LHCN-M2 (cell line): ENCODE data around the gene KAT5. TPM values are rescaled to one million over a fixed set of nuclear protein-coding genes. Genes with fewer than 3 reads are reported as not detected.
"Not testable (repeated sequence)": the region's sequence is repeated elsewhere in the genome, so short reads cannot be mapped to it uniquely, and the experiment has no call there.

Experiments
- DNase-seq: peaks from one replicate; pipeline ENCODE4 v3.0.0-alpha.2; 2012; ENCODE audit warnings: low read depth
- polyA plus RNA-seq: library from polyadenylated mRNA; unstranded; fragments of >200 nt; gene quantifications from one replicate; pipeline ENCODE4 v1.2.1, GENCODE V29; 2012; ENCODE audit warnings: missing spikeins
- total RNA-seq: library from RNA; depleted of rRNA; stranded (reverse); fragments of >200 nt; gene quantifications from 2 replicates; pipeline ENCODE4 v1.2.3, GENCODE V29; 2014; rRNA removed

The KAT5 gene
- 43.1 and 47.6 TPM in 2 replicates for total RNA-seq
- polyA plus RNA-seq, result 40.2 TPM

DNA sequence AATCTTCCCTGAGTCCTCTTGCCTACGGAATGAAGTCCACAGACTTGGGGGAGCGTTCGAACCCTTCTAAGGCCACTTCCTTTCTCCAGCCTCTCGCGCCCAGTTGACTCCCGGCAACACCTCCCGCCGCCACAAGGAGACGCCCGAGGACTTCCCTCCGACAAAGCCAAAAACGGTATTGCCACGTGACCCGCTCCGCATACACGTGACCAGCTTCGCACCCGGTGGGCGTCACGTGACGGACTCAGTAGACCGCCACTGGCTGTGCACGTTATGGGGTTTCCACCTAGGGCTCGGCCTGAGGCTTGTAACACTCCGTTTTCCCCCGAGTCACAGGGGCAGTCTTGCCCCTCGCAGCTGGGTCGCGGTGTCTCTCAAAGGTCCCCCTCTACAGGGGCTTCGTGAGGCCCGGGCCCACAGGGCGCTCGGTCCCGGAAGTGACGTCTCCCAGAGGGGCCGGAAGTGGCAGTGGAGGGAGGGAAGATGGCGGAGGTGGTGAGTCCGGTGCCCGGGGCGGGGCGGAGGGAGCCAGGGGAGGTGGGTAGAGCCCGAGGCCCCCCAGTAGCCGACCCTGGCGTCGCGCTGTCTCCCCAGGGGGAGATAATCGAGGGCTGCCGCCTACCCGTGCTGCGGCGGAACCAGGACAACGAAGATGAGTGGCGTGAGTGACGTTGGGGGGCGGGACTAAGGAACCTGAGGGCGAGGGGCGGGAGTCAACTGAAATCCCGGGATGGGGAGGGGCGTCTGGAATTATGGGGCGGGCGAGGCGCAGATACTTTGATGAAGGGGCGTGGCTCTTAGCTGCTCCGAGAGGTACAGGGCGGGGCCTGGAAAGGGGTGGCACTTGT, at the start of gene KAT5:
KAT5 (plus strand) TSS at position 468 of the 848 bp plus-strand sequence; CDS start at position 484, 16 bp downstream.
- peak; percentile 98 for DNase-seq

DNA sequence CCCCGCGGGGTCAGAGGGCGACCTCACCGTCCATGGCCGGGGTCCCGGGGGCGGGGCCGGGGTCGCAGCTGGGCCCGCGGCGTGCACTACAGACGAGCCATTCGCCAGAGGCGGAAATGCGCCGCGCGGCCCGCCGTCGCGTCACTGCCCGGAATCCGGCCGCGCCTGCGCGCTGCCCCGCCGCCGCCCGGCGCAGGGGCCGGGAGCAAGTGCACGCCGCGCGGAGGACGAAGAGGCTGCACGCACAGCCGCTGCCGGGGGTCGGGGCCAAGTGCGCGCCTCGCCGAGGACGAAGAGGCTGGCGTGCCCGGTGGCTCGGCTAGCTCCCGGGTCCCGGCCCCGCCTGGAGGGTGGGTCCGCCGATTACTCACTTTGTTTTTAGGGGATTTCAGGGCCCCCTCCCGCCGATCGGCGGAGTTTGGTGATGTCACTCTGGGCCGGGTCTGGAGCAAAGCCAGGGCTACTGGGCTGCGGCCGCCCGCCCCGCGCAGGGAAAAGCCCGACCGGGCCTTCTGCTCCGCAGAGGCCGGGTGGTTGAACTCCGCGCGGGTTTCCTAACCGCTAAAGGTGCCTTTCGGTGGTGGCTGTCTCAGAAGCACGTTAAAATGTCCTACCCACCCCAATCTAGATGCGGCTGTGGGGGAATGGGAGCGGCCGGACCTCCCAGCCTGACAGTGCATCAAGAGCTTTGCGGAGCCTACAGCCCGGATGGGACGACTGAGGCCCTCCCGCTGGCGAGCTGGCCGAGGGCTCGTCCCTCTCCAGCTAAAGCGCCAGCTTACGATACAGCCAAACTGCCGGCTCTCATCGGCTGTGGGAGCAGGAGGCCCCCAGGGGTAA, 49.0 kb upstream of the KAT5 start, which contains the start of gene RELA:
RELA (minus strand) TSS at position 118 of the 840 bp plus-strand sequence; CDS start at position 34, 84 bp downstream.
- DNase-seq, result peak; percentile 86

DNA sequence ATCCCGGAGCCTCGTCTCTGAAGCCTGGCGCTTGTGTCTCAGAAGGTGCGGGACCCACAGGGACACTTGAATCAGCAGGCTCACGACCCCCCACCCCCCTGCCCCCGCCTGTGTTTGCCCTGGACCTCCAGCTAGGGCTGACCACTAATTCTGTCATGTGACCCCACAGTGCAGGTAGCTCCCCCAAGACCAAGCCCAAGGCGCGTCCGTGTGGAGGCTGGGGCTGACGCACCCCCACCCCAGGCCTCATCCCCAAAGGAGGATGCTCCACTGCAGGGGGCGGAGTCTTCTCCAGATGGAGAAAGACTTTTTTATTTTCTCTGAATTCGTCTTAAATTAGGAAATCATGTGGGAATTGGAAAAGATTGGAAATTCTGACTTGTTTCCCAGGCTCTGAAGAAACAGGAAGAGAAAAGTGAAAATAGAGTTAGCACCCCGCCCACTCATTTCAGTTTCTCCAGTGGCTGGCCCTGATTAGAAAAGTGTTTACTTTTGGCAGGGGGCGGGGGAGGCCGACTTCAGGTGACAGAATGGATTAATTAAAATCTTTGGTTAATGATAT, 48.3 kb upstream of the KAT5 start:
- DNase-seq, result peak; percentile 44

DNA sequence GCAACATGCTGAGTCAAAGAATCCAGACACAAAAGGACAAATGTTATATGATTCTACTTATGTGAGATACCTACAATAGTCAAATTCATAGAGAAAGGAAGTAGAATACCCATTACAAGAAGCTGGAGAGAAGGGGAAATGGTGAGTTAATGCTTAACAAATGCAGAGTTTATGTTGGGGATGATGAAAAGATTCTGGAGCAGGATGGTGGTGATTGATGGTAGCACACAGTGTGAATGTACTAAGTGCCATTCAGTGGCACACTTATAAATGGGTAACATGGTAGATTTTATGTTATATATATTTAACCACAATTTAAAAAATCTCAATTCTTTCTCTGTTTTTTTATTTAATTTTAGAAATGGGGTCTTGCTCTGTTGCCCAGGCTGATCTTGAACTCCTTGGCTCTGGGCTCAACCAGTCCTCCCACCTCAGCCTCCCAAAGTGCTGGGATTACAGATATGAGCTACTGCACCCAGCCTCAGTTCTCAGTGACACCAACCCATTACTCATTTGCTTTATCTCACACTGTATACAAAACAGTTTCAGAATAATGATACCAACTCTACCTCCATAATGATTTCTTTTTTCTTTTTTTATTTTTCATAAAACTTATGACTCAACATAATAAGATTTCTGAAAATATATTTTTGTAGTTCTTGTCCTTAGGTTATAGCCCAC, 39.7 kb upstream of the KAT5 start:
- no peak for DNase-seq

DNA sequence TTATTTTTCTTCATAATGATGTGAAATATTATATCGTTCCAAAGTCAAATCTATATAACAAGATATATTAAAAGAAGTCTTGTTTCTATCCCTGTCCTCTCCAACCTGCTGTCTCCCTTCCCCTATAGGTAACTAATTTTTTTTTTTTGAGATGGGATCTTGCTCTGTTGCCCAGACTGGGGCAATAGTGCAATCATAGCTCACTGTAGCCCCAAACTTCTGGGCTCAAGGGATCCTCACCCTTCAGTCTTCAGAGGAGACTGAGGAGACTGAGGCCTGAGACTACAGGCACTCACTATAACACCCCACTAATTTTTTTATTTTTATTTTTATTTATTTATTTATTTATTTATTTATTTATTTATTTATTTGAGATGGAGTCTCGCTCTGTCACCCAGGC, 39.1 kb upstream of the KAT5 start:
- no peak for DNase-seq

DNA sequence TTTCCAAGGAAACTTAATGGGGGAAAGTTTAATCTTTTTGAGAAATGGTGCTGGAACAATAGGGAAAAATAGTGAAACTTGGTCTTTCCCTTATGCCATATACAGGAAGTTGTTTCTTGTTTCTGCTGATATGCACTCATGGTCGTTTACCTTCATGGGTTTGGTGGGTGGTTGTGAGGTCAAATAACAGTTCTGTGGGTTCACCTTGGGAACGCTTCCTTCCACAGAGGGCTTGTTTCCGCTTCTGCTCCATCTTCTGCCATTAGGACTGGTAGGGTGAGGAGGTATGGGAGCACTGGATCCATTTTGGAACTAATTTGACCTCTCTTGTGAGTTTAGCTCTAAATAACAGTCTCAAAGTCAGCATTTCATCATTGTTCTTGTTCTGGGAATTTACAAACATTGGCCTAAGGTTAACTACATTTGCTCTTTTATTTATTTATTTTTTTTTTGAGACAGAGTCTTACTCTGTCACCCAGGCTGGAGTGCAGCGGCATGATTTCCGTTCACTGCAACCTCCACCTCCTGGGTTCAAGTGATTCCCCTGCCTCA, 31.8 kb upstream of the KAT5 start:
- DNase-seq, result no peak

DNA sequence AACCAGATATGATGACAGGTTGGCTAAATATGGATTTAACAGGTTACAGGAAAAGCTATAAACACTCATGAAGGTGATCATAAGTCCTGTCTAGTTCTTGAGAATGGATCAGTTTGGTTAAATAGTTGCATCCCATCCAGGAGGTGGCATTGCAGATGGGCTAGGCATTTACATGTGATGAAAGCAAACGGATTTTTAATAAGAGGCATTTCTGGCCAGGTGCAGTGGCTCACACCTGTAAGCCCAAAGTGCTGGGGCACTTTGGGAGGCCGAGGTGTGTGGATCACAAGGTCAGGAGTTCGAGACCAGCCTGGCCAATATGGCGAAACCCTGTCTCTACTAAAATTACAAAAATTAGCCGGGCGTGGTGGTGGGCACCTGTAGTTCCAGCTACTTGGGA, 28.6 kb upstream of the KAT5 start:
- DNase-seq, result not testable (repeated sequence)

DNA sequence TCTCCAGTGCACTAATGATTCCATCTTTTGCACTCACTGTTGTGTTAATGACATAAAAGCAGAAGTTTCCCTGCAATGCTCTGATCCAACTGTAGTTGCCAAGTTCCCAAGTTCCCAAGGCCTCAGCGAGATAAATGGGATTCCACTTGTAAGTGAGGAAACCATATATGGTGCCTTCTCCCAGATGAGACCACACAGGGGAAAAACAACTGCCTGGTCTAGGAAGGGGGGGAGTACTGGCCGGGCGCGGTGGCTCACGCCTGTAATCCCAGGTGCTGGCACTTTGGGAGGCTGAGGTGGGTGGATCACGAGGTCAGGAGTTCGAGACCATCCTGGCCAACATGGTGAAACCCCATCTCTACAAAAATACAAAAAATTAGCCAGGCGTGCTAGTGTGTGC, 26.1 kb upstream of the KAT5 start:
- no peak for DNase-seq

DNA sequence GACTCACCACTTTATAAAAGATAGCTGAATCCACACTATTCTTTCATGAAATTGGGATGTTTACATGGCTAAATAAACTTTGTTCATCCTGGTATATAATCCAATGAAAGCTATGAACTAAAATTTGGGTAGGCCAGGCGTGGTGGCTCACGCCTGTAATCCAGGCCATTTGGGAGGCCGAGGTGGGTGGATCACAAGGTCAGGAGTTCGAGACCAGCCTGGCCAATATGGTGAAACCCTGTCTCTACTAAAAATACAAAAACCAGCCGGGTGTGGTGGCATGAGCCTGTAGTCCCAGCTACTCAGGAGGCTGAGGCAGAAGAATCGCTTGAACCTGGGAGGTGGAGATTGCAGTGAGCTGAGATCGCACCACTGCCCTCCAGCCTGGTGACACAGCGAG, 20.2 kb upstream of the KAT5 start:
- DNase-seq, result not testable (repeated sequence)

DNA sequence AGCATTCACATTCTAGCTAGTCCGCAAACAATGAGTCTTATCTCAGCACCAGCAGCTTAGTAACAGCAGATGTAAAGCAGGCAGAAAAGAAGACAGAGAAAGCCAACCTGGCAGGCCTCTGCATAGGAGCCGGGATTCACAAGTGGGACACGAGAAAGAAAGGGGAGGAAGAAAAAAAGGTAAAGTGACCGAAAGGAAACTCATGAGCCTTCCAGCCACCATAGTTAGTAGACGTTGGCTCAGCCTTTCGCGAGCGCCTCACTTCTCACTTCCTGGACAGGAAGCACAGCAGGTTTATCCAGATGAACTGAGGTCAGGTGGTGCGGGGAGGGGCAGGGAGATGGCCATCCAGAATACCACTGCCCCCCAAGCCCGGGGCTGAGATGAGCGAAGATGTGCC, 19.7 kb upstream of the KAT5 start:
- DNase-seq, result no peak

DNA sequence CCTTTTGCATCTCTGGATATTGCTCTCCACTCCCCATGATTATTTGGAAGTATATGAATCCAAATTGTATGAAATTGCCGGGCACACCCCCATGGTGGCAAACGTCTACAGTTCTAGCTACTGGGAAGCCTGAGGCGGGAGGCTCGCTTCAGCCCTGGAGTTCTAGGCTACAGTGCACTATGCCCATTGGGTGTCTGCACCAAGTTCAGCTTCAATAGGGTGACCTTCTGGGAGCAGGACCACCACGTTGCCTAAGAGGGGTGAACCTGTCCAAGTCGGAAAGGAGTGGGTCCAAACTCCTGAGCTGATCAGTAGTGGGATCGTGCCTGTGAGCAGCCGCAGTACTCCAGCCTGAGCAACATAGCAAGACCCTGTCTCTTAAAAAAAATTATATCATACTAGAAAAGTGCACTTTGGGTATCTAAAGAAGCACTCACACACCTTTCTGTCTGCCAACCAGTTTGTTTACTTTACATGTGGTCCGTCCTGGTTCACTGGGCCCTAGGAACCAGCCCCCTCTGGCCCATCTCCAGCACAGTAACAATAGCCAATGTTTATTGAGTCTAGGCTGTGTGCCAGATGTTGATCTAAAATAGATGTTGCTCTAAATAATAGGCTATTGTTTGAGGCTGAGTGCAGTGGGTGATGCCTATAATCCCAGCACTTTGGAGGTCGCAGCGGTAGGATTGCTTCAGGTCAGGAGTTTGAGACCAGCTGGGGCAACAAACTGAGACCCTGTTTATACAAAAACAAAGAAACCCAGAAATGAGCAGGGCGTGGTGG, 16.4 kb upstream of the KAT5 start:
- DNase-seq, result no peak

DNA sequence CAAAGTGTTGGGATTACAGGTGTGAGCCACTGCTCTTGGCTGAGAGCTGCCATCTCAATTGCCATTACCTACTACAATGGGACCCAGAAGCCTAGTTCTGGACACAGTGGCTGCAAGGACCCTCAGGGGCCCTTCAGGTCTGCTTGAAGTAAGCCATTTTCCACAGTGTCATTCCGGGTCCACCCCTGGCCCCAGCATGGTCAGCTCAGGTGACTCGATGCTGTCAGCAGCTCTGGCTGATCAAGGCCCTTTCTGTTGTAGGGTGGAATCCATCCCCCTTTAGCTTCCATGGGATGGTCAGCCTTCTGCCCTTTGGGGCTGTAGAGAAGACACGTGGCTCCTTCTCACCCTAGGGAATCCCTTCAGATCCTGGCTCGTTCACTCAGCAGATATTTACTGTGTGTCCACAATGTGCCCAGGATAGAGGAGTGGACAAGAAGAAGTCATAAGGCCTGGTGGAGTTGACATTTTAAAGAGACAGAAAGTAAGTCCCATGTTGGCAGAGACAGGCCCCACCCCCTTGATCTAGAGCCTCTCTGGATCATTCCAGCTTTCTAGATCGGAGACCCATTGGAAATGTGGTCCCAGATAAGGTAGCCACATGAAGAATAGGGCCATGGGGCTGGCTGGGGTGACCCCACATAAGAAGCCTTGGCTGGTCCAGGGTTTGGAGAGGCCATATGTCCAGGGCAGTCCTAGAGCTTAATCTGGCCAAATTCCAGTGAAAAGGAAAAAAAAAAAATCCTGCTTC, 15.1 kb upstream of the KAT5 start:
- DNase-seq, result no peak

DNA sequence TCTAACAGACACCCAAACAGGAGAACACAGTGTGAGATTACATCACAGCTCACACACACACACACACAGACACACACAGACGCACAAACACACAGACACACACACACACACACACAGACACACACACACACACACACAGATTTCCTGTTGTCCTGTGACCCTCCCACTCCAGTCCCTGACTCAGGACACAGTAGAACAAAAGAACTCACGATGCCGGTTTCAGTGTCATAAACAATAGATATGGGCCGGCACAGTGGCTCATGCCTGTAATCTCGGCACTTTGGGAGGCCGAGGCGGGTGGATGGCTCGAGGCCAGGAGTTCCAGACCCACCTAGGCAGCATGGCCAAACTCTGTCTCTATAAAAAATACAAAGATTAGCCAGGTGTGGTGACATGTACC, 13.8 kb upstream of the KAT5 start:
- no peak for DNase-seq

DNA sequence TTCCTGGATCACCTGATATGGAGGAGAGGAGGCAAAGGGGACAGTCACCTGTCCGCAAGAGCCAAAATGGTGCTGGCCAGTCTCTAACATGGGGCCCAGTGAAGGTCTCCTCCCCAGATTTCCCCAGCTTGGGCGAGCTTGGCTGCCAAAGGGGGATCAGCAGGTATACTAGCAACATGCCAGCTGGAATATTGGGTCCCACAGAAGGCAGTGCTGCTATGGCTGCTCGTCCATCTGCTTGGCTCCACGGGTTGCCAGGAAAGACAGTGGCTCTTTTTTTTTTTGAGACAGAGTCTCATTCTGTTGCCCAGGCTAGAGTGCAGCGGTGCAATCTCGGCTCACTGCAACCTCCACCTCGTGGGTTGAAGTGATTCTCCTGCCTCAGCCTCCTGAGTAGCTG, 12.7 kb upstream of the KAT5 start:
- no peak for DNase-seq

DNA sequence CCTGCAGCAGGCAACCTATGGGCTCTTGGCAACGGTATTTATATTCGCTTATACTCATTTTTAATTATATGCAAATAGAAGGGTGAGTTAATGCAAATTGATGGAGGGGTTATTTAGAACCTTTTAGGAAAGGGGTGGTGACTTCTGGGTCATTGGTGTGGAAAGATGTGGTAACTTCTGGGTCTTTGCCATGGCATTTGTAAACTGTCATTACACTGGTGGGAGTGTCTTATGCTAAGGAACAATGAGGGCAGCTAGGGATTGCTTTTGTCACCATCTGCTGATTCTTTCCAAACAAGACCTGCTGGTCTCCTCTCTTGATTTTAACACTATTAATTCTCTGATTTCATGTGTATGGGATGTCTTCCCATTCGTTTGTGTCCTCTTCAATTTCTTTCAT, 11.7 kb upstream of the KAT5 start:
- no peak for DNase-seq

DNA sequence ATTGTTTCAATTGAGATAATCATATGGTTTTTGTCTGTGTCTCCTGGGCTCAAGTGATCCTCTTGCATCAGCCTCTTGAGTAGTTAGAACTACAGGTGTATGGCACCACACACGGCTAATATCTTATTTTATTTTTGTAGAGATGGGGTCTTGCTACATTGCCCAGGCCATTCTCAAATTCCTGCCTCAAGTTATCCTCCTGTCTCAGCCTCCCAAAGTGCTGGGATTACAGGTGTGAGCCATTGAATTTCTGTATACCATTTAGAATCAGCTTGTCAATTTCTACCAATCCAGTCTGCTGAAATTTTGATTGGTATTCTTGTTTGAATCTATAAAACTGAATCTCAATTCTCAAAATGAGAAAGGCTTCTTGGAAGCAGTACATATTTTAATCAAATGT, 10.4 kb upstream of the KAT5 start:
- no peak for DNase-seq

DNA sequence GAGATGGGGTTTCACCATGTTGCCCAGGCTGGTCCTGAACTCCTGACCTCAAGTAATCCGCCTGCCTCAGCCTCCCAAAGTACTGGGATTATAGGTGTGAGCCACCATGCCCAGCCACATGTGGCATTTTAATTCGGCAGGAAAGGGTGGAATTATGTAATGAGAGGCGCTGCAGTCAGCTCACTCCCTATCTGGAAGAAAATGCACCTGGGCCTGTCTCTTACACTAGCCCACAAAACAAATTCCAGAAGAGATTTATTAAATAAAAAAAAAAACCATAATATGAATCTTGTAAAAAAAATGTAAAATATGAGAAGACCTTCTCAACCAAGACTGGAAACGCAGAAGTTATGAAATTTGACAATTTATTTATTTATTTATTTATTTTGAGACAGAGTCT, 8.2 kb upstream of the KAT5 start:
- peak; percentile 73 for DNase-seq

DNA sequence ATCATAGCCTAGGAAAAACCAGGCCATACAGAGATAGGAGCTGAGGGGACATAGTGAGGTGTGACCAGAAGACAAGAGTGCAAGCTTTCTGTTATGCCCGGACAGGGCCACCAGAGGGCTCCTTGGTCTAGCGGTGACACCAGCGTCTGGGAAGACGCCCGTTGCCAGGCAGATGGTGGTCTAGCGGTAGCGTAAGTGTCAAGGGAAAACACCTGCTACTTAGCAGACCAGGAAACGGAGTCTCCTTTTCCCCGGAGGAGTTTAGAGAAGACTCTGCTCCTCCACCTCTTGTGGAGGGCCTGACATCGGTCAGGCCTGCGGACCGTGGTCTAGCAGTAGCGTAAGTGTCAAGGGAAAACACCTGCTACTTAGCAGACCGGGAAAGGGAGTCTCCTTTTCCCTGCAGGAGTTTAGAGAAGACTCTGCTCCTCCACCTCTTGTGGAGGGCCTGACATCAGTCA, 5.7 kb upstream of the KAT5 start:
- peak; percentile 49 for DNase-seq

DNA sequence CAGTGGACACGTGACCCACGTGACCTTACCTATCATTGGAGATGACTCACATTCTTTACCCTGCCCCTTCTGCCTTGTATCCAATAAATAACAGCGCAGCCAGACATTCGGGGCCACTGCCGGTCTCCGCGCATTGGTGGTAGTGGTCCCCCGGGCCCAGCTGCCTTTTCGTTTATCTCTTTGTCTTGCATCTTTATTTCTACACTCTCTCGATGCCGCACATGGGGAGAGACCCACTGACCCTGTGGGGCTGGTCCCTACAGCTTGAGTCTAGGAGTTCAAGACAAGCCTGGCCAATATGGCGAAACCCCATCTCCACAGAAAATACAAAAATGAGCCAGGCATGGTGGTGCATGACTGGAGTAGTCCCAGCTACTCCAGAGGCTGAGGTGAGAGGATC, 5.0 kb upstream of the KAT5 start:
- DNase-seq, result not testable (repeated sequence)

DNA sequence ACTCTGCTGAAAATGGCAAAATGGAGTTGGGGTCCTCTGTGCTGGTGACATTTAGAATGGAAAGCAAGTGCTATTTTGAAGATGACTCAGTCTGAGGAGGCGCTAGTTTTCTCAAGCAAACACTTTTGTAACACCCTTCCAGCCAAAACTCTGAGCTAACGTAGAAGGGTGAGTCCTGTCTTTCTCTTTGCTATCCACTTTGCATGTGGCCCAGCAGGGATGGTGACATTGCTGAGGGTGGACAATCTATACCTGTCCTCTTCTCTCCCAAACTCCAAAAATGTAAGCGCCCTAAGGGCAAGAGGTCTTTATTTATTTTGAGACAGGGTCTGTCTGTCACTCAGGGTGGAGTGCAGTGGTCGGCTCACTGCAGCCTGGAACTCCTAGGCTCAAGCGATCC, 3.6 kb upstream of the KAT5 start:
- no peak for DNase-seq
